ENCODE measurements around the gene CPVL. TPM values are rescaled to one million over a fixed set of nuclear protein-coding genes. Genes with fewer than 3 reads are reported as not detected.

CPVL gene
- total and polyA plus RNA-seq, 2 donors (not counting 1 experiment from before 2014, with no cell fraction given): 0.17 TPM; not detected in 1

DNA sequence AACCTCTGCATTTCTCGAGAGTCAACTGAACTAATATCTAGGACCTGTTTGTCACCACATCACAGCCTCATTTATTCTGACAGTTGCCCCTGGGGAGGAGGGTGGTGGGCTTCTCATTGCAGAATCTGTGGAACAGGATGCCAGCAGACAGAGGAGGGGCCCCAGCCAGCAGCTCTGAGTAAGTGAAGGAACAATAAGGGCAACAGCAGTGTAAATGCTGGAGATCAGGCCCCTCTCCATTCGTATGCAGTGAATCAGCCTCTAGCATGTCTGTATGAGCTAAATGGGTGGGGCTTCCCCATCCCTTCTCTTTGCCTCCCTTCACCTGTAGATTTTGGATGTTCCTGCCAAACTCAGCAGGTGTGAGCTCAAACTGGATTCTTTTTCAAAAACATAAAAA lies 7.7 kb upstream of the CPVL start:
- Histone ChIP-seq H3K27me3 (ENCODE audit: control insufficient read depth, insufficient read depth, low read length) (no peaks in the 10 kb centered on the region), H3K9me3 (ENCODE audit: control insufficient read depth, insufficient read depth, low read depth, low read length) (no peaks in the 10 kb centered on the region), H3K79me2 (ENCODE audit: control insufficient read depth, insufficient read depth, low read length) (no peaks in the 10 kb centered on the region), H3K4me1 (ENCODE audit: control insufficient read depth, extremely low read depth, insufficient read depth, low read length) (no peaks in the 10 kb centered on the region), H3K9ac (ENCODE audit: insufficient read depth, low read length) (no peak overlapping the region), H3K27ac (ENCODE audit: insufficient read depth, low read length) (no peak overlapping the region), H4K20me1 (ENCODE audit: control insufficient read depth, extremely low read depth, insufficient read depth, low read length) (no peaks in the 10 kb centered on the region), H3K4me3 (replicated peaks in 1 of 4; ENCODE audit: control extremely low read depth in 1 of 4, insufficient read depth in 1 of 4, low read depth in 3 of 4, low read length in 4 of 4) (no peak overlapping the region), H3K4me2 (ENCODE audit: extremely low read depth, insufficient read depth, low read length) (no peak overlapping the region), H3K36me3 (ENCODE audit: control insufficient read depth, insufficient read depth, low read length) (no peaks in the 10 kb centered on the region), H2AFZ (ENCODE audit: low read length) (no peak overlapping the region)
- no peak for DNase-seq (ENCODE audit: low read depth in 2 of 2)
- no peak for TF ChIP-seq EZH2 (IDR thresholded peaks at IDR 0.05; ENCODE audit: low read length, missing control alignments)
- TF ChIP-seq, protein P1, sequence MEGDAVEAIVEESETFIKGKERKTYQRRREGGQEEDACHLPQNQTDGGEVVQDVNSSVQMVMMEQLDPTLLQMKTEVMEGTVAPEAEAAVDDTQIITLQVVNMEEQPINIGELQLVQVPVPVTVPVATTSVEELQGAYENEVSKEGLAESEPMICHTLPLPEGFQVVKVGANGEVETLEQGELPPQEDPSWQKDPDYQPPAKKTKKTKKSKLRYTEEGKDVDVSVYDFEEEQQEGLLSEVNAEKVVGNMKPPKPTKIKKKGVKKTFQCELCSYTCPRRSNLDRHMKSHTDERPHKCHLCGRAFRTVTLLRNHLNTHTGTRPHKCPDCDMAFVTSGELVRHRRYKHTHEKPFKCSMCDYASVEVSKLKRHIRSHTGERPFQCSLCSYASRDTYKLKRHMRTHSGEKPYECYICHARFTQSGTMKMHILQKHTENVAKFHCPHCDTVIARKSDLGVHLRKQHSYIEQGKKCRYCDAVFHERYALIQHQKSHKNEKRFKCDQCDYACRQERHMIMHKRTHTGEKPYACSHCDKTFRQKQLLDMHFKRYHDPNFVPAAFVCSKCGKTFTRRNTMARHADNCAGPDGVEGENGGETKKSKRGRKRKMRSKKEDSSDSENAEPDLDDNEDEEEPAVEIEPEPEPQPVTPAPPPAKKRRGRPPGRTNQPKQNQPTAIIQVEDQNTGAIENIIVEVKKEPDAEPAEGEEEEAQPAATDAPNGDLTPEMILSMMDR (conservative IDR thresholded peaks at IDR 0.05 in 1 of 2, IDR thresholded peaks at IDR 0.05 in 1 of 2; ENCODE audit: low read depth in 1 of 2, low read length in 2 of 2): no peak

DNA sequence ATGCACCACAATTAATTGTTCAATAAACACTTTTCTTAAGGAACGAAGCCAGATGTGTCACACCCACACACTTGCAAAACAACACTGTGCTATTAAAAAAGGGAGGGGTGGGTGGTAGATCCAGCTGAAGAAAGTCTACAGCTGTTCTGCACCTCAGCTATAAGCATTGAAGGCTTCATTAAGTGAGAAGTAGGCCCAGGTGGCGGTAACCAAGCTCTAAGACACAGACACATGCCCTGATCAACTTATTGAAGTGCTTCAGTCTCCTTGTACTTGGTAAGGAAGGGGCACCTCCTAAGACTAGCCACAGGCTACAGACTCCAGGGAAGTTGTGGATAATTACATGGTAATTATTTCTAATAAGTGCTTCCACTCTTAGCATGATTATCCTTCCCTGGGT lies 4.5 kb upstream of the CPVL start:
- Histone ChIP-seq H3K27me3 (ENCODE audit: control insufficient read depth, insufficient read depth, low read length) (peaks cover 5% of the 10 kb centered on the region), H3K36me3 (ENCODE audit: control insufficient read depth, insufficient read depth, low read length) (no peaks in the 10 kb centered on the region), H3K4me2 (ENCODE audit: extremely low read depth, insufficient read depth, low read length) (no peak overlapping the region), H2AFZ (ENCODE audit: low read length) (no peak overlapping the region), H3K9ac (ENCODE audit: insufficient read depth, low read length) (no peak overlapping the region), H4K20me1 (ENCODE audit: control insufficient read depth, extremely low read depth, insufficient read depth, low read length) (no peaks in the 10 kb centered on the region), H3K9me3 (ENCODE audit: control insufficient read depth, insufficient read depth, low read depth, low read length) (no peaks in the 10 kb centered on the region), H3K27ac (ENCODE audit: insufficient read depth, low read length) (no peak overlapping the region), H3K4me3 (replicated peaks in 1 of 4; ENCODE audit: control extremely low read depth in 1 of 4, insufficient read depth in 1 of 4, low read depth in 3 of 4, low read length in 4 of 4) (no peak overlapping the region), H3K4me1 (ENCODE audit: control insufficient read depth, extremely low read depth, insufficient read depth, low read length) (no peaks in the 10 kb centered on the region), H3K79me2 (ENCODE audit: control insufficient read depth, insufficient read depth, low read length) (no peaks in the 10 kb centered on the region)
- no peak for TF ChIP-seq EZH2 (IDR thresholded peaks at IDR 0.05; ENCODE audit: low read length, missing control alignments)
- TF ChIP-seq, protein P1 (conservative IDR thresholded peaks at IDR 0.05 in 1 of 2, IDR thresholded peaks at IDR 0.05 in 1 of 2; ENCODE audit: low read depth in 1 of 2, low read length in 2 of 2): no peak
- no peak for DNase-seq (ENCODE audit: low read depth in 2 of 2)

DNA sequence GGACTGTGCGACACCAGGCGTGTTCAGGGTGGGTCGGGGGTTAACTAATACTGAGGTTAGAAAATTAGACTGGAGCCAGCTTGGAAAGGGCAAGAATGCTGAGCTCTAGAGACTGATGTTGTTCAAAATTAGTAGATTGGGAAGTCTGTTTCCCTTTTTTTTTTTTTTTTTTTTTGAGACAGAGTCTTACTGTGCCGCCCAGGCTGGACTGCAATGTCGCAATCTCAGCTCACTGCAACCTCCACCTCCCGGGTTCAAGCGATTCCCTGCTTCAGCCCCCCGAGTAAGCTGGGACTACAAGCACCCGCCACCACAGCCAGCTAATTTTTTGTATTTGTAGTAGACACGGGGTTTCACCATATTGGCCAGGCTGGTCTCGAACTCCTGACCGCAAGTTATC lies 2.7 kb upstream of the CPVL start:
- Histone ChIP-seq H3K27ac (ENCODE audit: insufficient read depth, low read length) (no peak overlapping the region), H3K9ac (ENCODE audit: insufficient read depth, low read length) (no peak overlapping the region), H2AFZ (ENCODE audit: low read length) (no peak overlapping the region), H3K9me3 (ENCODE audit: control insufficient read depth, insufficient read depth, low read depth, low read length) (no peaks in the 10 kb centered on the region), H3K36me3 (ENCODE audit: control insufficient read depth, insufficient read depth, low read length) (no peaks in the 10 kb centered on the region), H3K4me3 (replicated peaks in 1 of 4; ENCODE audit: control extremely low read depth in 1 of 4, insufficient read depth in 1 of 4, low read depth in 3 of 4, low read length in 4 of 4) (no peak overlapping the region), H3K4me1 (ENCODE audit: control insufficient read depth, extremely low read depth, insufficient read depth, low read length) (no peaks in the 10 kb centered on the region), H3K4me2 (ENCODE audit: extremely low read depth, insufficient read depth, low read length) (no peak overlapping the region), H3K79me2 (ENCODE audit: control insufficient read depth, insufficient read depth, low read length) (no peaks in the 10 kb centered on the region), H3K27me3 (ENCODE audit: control insufficient read depth, insufficient read depth, low read length) (peaks cover 10% of the 10 kb centered on the region), H4K20me1 (ENCODE audit: control insufficient read depth, extremely low read depth, insufficient read depth, low read length) (no peaks in the 10 kb centered on the region)
- TF ChIP-seq, protein P1 (conservative IDR thresholded peaks at IDR 0.05 in 1 of 2, IDR thresholded peaks at IDR 0.05 in 1 of 2; ENCODE audit: low read depth in 1 of 2, low read length in 2 of 2): no peak
- no peak for TF ChIP-seq EZH2 (IDR thresholded peaks at IDR 0.05; ENCODE audit: low read length, missing control alignments)
- no peak for DNase-seq (ENCODE audit: low read depth in 2 of 2)

Data from fibroblast of lung (primary cell).